ENCODE results near the gene CCDC88B.
"Not testable (repeated sequence)": the region's sequence is repeated elsewhere in the genome, so short reads cannot be mapped to it uniquely, and the experiment has no call there.

CCDC88B gene

GRCh38 chr11:64304316-64305072 is 35.5 kb upstream of the CCDC88B start:
- peak; percentile 89 for DNase-seq

- DNase-seq, result peak; percentile 99
Measured at GRCh38 chr11:64305075-64305690, 34.8 kb upstream of the CCDC88B start, which contains the start of gene ESRRA. Gene ESRRA (plus strand): TSS chr11:64305524. CDS start chr11:64307180, 1,656 bp downstream.

GRCh38 chr11:64305691-64306562 is 34.1 kb upstream of the CCDC88B start:
- peak; percentile 77 for DNase-seq

GRCh38 chr11:64306563-64306875 is 33.5 kb upstream of the CCDC88B start:
- no peak for DNase-seq

GRCh38 chr11:64306876-64307622 is 33.0 kb upstream of the CCDC88B start:
- no peak for DNase-seq

GRCh38 chr11:64307795-64308194 is 32.2 kb upstream of the CCDC88B start:
- DNase-seq, result not testable (repeated sequence)

GRCh38 chr11:64312947-64313346 is 27.1 kb upstream of the CCDC88B start:
- no peak for DNase-seq

DNA sequence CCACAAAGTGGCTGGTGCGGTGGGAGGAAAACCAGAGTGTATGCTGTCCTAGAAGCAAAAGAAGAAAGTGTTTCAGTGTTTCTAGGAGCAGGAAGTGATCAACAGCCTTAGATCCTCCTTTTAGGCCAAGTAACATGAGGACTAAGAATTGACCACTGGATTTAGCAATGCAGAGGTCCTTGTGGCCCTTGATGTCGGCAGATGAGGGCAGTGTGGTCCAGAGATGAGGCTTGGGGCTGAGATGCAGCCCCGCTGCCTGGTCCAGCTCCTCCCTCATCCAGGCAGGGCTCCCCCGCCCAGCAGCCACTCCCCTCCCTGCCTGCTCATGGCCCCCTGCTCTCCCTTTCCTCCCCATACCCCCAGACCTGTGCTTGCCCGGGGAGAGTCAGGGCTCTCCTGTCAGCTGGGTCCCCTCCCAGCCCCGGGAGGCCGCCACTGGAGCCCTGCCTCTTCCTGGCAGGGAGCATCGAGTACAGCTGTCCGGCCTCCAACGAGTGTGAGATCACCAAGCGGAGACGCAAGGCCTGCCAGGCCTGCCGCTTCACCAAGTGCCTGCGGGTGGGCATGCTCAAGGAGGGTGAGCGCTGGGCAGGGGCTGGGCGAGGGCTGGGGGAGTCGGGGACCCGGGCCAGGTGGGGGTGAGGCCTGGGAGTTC is 26.4 kb upstream of the CCDC88B start:
- no peak for DNase-seq

DNA sequence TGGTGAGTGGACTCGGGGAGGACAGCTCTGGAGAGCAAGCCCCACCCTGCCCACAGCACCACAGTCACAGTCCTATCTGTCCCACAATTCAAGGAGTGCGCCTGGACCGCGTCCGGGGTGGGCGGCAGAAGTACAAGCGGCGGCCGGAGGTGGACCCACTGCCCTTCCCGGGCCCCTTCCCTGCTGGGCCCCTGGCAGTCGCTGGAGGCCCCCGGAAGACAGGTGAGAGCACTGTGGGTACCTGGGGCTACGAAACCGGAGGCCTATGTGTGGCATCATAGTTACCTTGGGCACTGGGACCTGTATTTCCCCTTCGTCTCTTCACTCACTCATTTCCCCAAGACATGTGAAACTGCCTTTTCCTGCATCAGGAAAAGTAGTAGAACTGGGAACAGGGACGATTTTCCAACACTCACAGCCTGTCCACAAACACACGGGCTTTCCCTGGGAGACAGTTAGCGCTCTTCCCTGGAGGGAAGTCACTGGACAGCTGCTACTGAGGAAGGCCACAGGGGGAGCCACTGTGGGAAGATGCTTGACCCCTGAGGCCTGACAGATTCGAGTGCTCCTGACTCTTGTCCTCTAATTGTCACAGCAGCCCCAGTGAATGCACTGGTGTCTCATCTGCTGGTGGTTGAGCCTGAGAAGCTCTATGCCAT is 25.7 kb upstream of the CCDC88B start:
- no peak for DNase-seq

DNA sequence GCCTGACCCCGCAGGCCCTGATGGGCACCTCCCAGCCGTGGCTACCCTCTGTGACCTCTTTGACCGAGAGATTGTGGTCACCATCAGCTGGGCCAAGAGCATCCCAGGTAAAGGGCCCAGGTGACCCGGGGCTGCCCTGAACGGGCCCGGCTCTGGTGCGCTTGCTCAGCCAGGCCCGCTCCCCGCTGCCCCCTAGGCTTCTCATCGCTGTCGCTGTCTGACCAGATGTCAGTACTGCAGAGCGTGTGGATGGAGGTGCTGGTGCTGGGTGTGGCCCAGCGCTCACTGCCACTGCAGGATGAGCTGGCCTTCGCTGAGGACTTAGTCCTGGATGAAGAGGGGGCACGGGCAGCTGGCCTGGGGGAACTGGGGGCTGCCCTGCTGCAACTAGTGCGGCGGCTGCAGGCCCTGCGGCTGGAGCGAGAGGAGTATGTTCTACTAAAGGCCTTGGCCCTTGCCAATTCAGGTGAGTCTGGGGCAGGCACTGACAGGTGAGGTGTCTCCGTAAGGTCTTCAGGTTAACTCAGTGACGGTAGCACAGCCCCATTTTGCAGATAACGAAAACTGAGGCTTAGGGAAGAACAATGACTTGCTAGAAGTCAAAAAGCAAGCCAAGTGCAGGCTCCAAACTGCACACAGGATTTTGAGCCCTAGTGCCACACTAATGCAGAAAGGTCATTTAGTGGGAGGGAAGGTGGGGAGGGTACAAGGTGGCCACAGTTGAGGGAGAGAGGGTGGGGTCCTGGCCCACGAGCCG is 25.0 kb upstream of the CCDC88B start:
- DNase-seq, result no peak

- DNase-seq, result not testable (repeated sequence)
Measured at GRCh38 chr11:64315667-64316526, 24.1 kb upstream of the CCDC88B start.

DNA sequence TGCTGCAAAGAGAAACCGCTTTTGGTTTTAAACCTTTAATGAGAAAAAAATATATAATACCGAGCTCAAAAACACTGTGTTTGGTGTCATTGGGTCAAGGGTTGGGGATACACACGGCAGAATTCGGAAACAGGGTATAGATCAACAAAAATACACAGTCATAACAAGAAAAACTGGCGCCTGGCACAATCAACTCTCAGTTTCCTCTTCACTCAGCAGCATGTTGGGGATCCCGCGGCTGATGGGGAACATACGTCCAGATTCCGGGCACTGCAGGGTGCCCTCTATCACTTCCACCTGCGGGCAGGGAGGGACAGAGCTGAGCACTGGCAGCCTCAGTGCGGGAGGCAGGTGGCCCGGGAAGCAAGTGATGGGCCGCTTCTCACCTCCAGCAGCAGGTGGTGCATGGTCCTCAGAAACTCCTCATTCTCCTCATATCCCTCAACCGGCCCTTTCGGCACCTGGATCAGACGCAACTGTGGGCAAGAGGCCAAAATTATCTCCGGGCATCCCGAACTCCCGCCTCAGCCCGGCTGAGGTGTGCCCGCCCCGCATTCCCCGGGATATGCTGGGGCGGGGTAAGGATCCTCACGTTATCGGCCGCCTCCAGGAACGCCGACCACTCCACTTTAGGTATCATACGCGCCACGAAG is 23.2 kb upstream of the CCDC88B start:
- DNase-seq, result peak; percentile 42

- peak; percentile 97 for DNase-seq
Measured at GRCh38 chr11:64317325-64317960, 22.6 kb upstream of the CCDC88B start, which contains the start of gene TRMT112. Gene TRMT112 (minus strand): TSS chr11:64317559. CDS start chr11:64317526, 33 bp downstream.

DNA sequence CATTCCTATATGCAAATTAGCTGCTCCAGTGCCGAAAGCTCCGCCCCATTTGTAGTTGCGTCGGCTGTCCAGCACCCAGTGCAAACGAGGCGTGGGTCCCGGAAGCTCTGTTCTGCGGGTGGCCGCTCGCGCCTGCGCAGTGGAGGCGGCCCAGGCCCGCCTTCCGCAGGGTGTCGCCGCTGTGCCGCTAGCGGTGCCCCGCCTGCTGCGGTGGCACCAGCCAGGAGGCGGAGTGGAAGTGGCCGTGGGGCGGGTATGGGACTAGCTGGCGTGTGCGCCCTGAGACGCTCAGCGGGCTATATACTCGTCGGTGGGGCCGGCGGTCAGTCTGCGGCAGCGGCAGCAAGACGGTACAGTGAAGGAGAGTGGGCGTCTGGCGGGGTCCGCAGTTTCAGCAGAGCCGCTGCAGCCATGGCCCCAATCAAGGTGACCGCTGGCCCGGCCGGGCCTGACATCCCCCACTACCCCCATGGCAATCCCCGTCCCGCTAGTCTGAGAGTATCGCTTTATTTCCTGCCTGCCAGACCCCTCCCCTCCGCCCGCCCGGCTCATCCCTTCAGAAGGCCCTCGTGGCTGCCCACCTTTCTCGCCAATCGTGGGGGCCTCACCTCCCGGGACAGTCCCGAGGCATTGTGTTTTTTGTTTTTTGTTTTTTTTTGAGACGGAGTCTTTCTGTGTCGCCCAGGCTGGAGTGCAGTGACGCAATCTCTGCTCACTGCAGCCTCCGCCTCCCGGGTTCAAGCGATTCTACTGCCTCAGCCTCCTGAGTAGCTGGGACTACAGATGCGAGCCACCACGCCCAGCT is 21.8 kb upstream of the CCDC88B start, which contains the start of gene PRDX5:
Gene PRDX5, plus strand, starts transcription at position 161 of the 805 bp plus-strand sequence. Its CDS starts 95 bp downstream, at position 256.
- peak; percentile 98 for DNase-seq

DNA sequence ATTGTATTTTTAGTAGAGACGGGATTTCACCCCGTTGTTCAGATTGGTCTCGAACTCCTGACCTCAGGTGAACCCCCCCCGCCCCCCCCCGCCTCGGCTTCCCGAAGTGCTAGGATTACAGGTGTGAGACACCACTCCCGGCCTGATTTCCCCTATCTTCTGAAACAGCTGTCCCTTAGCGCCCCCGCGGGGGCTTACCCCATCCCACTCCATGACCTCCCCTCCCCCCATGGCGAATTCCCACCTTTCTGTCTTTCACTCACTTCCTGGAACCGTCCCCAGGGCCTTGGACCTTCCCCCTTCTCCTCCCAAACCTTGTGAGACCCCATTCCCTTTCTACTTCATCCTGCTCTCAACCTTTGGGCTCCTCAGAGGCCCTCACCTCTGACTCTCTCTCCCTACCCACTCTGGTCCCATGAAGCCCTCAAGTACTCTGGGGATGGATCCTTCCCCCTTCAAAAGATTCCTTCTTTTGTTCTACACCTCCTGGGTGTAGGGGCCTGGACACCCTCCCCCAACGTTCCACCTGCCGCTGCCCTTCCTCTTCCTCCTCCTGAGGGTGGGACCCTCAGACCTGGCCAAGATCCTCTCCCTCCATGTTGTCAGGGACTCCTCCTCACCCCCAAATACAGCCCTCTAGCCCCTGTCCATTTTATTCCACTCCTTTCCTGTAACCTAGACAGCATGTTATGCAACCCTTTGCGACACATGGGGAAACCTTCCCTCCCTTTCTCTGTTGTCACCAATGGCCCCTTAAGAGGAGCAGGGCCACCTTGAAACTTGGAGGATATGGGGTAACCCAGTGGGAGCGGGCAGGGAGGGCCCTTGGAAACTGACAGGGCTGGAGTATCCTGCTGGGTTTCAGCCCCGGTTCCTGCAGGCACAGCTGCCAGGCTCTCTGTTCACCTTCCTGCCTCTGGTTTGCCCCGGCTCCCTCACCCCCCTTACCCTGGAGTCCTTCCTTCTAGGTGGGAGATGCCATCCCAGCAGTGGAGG is 20.9 kb upstream of the CCDC88B start:
- no peak for DNase-seq

DNA sequence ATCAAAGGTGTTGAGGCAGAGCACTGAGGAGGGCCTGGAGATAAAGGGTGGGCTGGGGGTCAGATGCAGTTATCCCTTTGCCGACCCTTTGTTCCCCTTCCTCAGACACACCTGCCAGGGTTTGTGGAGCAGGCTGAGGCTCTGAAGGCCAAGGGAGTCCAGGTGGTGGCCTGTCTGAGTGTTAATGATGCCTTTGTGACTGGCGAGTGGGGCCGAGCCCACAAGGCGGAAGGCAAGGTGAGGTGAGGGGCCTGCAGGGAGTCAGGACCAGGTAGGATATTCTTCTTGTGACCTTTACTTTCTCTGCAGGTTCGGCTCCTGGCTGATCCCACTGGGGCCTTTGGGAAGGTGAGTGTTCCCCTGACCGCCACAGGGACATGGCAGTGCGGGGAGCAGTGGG is 19.4 kb upstream of the CCDC88B start:
- no peak for DNase-seq
